NOMO-1 (cell line): ENCODE measurements around the gene FMNL1.

Experiments used
- DNase-seq, 2 experiments: peaks; one replicate each; lab custom pipeline; 2025; ENCODE audit not compliant: unreplicated experiment in 2 of 2; lab: John Stamatoyannopoulos, UW

The FMNL1 gene

DNA sequence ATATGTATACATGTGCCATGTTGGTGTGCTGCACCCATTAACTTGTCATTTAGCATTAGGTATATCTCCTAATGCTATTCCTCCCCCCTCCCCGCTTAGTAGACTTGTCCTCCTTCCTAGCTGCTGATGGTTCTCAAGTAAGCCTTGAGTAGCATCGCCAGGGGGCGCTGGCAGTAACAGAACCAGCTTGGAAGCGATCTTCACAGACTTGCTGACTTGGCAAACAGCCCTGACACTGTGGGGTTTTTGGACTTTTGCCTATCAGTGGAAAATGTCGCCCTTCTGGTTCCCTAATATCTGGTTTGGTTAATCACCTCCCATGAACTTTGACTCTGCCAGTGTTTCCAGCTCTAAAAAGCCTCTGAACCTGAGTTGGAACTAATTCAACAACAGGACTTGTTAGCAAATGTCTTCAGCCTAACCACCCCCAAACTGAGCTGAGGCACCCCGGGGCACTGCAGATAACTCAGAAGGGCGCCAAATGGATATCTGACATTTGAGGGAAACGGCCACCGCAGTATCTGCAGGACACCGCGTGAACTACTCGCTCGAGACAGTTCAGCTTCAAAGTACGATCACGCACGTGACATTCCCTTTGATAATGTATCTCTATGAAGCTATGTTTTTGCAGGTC is 55.6 kb downstream of the FMNL1 start:
- peak; percentile 54 to 77 for DNase-seq

DNA sequence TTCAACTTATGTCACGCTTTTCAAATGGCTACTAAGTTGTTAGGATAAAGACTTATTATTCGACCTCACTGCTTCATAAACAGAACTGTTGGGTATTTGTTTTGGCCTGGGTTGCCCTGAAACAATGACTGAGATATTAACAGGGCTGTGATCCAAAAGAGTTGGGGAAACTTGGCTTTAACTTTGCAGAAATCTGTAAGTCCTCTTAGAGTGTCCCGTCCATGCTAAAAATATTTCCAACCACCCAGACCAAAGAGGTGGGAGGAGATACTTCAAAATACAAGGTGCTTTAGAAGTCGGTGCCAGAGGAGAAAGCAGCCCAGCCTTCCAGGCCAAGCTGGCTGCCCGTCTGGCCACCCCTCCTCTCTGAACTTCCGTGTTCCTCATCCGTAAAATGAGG is 56.3 kb downstream of the FMNL1 start:
- no peak for DNase-seq

GRCh38 chr17:45279898-45280297 is 58.2 kb downstream of the FMNL1 start:
- no peak for DNase-seq

GRCh38 chr17:45282683-45283644 is 61.3 kb downstream of the FMNL1 start:
- no peak for DNase-seq

DNA sequence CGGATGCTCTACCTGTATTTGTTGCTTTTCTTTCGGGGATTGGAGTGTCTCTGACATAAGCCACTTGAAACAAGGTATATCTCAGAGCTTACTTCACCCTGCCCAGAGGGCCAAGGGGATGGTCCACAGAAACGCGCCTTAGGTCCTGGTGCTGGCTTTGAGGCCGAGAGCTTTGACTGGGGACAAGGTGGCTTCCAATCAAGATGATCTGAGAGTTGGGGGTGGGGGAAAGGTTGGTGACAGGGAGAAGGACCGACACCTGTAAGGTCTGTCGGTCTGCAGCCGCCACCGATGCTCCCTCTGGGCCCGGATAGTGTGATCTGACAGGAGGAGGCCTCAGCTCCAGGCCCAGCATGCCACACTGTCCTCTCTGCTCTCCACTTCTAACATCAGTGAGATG is 62.0 kb downstream of the FMNL1 start:
- DNase-seq = no peak

DNA sequence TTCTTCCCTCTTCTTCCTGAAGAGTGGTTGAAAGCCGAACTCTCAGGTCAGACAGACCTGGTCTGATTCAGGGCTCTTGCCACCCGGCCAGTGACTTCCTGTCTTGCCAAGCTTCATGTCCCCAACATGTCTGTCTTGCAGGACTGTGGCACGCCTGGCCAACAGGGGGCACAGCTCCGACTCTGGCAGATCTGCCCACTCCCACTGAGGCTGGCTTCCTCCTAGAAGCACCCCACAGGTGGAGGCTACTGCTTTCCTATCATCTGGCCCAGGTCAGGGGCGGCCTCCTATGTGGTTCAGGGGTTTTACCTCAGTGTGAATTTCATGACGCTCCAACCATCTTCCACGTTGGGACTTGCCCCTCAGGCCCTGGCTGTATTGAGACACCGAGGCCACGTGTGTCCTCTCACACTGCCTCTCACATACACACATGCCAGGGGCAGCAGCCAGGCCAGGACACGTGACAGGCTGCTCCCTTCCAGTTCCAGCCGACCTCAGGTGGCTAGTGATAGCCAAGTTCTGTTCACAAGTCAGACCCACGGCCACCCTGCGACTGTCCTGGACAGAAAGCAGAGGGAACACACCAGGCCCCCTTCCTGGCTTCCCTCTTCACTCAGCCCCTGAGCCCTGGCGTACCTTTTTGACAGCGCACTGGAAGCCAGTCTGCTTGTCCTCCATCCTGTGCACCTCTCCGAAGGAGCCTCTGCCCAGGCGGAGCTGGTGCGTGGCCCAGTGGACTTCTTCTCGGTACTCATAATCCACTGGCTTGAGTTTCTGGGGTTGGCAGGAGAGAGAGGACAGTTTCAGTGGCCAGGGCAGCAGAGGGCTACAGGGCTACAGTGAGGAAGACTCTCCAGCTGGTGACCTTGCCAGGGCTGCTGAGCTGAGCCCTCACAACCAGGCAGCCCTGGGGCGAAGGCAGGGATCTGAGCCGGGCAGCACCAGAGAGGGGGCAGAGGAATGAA is 62.8 kb downstream of the FMNL1 start:
- DNase-seq = no peak

DNA sequence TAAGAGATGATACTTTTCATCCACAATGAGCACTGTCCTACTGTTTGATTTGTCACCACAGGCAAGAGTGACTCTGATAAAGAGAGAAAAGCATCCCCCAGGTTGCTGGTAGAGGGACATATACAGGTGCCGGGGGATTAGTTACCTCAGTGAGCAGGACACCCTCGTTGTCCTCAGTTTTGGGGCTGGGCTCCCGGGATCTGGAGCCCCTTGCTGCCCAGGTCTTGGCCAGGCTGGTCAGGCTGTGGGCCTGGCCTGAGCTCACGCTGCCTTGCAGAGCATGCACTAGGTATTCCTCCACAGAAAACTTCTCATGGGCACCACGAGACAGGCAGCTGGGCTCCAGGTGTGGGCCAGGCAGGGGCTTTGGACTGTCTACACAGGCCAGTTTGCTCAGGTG is 64.6 kb downstream of the FMNL1 start:
- no peak for DNase-seq

GRCh38 chr17:45287526-45288500 is 66.1 kb downstream of the FMNL1 start:
- no peak for DNase-seq

GRCh38 chr17:45288825-45289224 is 67.1 kb downstream of the FMNL1 start:
- DNase-seq = no peak

DNA sequence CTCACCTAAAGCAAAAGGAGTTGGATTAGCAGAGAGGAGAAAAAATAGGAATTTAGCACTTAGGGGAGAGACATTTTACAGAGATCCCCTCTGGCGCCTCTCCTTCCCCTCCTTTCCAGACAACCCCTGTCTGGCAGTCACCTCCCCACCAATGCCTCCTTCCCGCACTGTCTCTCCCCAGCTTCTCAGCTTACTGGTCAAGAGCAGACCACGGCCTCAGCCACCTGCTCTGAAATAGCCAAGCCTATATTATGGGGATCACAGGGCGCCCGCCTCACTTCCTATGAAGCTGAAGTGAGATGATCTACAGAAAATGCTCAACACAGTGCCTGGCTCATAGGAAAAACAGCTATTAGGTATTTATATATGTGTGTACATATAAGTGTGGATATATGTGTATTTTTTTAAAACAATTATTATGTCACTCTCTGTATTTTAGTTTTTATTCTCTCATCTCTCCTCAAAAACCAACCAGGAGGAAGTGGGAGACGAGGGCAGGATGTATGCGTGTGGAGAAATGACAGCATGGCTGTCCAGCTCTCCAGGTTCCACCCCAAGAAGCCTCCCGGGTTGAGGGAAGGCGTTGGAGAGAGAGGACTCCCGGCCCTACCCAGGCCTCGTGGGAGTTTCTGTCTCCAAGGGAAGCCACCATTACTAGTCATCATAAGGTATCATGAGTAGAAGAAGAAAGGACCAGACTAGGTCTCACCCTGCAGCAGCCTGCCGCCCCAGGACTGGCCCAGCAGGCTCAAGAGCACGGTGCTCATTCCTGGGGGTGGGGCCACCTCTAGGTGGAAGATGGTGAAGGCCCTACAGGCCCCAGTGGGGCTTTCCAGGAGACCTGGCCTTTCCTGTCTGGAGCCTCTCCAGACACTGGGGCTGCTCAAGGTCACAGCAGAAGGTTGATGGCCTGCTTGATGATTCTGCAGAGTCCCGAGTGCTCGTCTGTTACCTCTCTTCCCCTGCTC is 67.9 kb downstream of the FMNL1 start:
- DNase-seq = no peak

- no peak for DNase-seq
Measured at GRCh38 chr17:45290269-45290765, 68.6 kb downstream of the FMNL1 start.

DNA sequence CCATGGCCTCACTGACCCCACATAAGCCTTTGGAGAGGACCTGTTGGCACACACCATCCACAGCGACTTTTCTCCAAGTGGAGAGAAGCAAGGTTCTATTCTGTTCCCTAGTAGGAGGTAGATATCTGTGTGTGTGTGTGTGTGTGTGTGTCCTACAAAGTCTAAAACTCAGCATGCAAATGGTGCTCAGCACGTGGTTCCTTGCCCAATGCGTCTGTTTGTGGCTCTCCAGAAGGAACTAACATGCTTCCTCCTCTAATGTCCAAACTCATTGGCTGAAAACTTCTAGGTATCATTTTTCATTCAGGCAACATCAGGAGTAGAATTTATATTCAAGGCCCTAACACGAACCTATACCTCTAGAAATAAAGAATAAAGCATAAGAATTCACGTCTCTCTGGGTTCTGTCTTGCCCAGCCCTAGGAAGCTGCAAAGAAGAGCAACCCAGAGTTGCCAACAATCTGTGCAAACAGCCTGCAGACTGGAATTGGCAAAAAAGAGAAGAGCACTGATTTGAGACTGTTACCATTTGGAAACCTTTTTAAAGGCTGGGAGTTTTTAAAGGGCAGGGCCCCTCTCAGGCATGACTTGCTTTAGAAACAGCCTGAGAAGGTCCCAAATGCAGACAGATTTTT is 69.6 kb downstream of the FMNL1 start:
- DNase-seq = peak; percentile 58 to 81

DNA sequence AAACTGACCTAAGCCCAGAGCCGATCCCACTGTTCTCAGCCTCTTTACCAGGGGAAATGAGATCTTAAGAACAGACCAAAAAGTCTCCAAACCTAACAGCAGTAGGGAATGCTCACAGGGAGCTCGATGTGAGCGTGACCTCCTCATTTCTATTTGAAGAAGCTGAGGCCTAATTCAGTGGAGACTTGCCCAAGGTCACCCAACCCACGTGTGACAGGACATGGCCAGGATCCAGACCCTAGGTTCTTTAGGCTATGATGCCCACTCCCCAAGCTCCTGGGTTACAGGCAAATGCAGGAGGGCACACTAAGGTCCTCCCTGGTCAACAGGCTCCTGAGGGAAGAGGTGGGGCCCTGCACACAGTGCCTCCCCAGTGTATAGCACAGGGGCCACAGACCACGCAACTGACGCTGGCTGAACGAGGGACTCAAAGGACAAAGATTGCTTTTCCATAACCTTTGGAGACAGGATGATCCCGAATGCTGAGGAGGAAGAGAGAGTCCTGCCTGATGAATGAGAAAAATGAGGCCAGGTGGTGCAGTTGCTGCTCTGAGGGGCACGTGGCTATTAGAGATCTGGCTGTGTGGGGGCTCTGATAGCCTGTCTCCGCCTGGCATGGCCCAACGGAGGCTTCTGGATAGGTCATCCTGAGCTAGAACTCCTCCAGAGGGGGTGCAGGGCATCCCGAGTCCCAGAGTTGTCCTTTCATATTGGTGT is 71.2 kb downstream of the FMNL1 start:
- no peak for DNase-seq

- DNase-seq = peak; percentile 48 to 74
Measured at GRCh38 chr17:45293413-45294211, 71.9 kb downstream of the FMNL1 start.

GRCh38 chr17:45294506-45294905 is 72.8 kb downstream of the FMNL1 start:
- no peak for DNase-seq

GRCh38 chr17:45296003-45296832 is 74.5 kb downstream of the FMNL1 start:
- DNase-seq = peak; percentile 84 to 97
